ENCODE measurements around the gene PRSS37.

PRSS37 gene

GRCh38 chr7:141841385-141841784, at the start of gene PRSS37:
TSS of gene PRSS37 (minus strand) at chr7:141841485. CDS start at chr7:141841049, 436 bp downstream.
- no peak for TF ChIP-seq POLR2A (IDR thresholded peaks at IDR 0.05; ENCODE audit: low read depth, low read length)
- no peak for DNase-seq (ENCODE audit: insufficient read length, low spot score)
- FAIRE-seq, result no peak

GRCh38 chr7:141889321-141889720, 48.0 kb upstream of the PRSS37 start:
- DNase-seq (ENCODE audit: insufficient read length, low spot score) (no peak), FAIRE-seq (no peak)
- TF ChIP-seq POLR2A (IDR thresholded peaks at IDR 0.05; ENCODE audit: low read depth, low read length), result no peak

DNA sequence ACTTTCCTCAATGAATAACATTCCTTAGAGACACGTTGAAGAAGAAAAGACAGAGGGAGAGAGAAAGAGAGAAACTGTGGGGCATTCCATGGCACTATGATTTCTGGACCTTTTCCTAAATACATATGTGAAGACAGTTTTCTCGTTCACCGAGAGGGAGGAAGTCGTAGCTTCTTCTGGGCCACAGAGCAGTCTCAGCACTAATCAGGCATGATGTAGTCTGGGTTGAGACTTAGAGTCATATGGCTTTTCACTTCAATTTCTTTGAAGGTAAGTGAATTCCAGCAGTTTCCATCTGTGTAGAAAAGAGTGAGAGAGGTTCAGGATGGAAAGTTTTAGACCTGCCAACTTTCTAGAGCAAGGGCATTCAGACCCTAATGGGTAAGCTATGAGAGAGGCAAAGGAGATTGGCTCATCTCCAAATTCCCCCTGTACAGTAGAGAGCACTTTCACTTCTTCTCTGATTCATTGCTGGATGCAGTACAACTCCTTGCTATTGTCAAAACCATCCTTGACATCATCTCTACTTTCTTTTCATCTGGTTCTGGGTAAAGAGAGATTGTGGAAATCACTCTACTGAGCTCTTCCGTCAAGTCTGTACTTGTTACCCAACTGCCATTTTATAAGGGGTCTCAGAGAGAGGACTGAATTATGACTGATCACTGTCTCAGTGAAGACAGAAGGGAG, 43.4 kb upstream of the PRSS37 start:
- no peak for TF ChIP-seq POLR2A (IDR thresholded peaks at IDR 0.05; ENCODE audit: low read depth, low read length)
- DNase-seq (ENCODE audit: insufficient read length, low spot score), result no peak
- FAIRE-seq, result no peak

GRCh38 chr7:141880960-141881359, 39.7 kb upstream of the PRSS37 start:
- TF ChIP-seq POLR2A (IDR thresholded peaks at IDR 0.05; ENCODE audit: low read depth, low read length), result no peak
- FAIRE-seq (no peak), DNase-seq (ENCODE audit: insufficient read length, low spot score) (no peak)

- DNase-seq (ENCODE audit: insufficient read length, low spot score), result no peak
- no peak for TF ChIP-seq POLR2A (IDR thresholded peaks at IDR 0.05; ENCODE audit: low read depth, low read length)
- no peak for FAIRE-seq
These were observed 36.1 kb upstream of the PRSS37 start for GRCh38 chr7:141877365-141877764.

DNA sequence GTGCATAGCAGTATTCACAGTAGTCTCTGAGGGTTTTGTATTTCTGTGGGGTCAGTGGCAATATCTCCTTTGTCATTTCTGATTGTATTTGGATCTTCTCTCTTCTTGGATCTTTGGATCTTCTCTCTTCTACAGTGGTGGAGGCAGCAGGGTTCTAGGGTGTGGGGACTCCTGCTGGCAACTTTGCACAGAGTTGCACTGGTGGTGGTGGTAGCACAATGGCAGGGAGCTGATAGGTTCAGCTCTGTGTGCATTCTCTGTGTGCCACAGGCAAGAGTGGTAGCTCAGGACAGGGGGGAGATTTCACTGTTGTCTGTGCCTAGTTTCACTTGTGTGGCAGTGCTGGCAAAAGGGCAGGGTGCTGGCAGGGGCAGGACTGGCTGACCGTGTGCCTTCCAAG, 35.1 kb upstream of the PRSS37 start:
- no peak for FAIRE-seq
- TF ChIP-seq POLR2A (IDR thresholded peaks at IDR 0.05; ENCODE audit: low read depth, low read length), result no peak
- no peak for DNase-seq (ENCODE audit: insufficient read length, low spot score)

DNA sequence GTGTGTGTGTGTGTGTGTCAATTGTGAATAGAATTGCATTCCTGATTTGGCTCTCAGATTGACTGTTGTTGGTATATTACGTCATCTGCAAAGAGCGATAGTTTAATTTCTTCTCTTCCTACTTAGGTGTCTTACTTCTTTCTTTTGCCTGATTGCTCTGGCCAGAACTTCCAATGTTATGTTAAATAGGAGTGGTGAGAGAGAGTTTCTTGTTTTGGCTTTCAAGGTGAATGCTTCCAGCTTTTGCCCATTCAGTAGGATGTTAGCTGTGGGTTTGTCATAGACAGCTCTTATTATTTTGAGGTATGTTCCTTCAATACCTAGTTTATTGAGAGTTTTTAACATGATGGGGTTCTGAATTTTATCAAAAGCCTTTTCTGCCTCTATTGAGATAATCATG, 34.2 kb upstream of the PRSS37 start:
- no peak for TF ChIP-seq POLR2A (IDR thresholded peaks at IDR 0.05; ENCODE audit: low read depth, low read length)
- FAIRE-seq, result no peak
- no peak for DNase-seq (ENCODE audit: insufficient read length, low spot score)

DNA sequence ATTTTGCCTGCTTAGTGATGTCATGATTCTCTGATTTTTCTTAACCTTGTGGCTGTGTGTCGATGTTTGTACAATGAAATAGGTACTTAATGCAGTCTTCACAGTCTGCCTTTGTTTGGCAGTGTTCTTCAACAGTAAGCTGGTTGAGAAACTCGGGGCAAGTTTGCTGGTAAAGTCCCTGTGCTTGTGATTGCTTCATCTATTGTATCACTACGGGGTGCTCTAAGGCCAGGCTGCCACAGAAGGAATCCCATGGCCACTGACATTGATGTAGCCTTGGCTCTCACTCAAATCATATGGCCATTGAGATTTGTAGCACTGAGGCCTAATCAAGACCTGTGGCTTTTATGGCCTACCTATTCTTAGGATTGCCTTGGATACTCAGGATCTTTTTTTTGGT, 33.5 kb upstream of the PRSS37 start:
- no peak for DNase-seq (ENCODE audit: insufficient read length, low spot score)
- no peak for TF ChIP-seq POLR2A (IDR thresholded peaks at IDR 0.05; ENCODE audit: low read depth, low read length)
- FAIRE-seq, result no peak

DNA sequence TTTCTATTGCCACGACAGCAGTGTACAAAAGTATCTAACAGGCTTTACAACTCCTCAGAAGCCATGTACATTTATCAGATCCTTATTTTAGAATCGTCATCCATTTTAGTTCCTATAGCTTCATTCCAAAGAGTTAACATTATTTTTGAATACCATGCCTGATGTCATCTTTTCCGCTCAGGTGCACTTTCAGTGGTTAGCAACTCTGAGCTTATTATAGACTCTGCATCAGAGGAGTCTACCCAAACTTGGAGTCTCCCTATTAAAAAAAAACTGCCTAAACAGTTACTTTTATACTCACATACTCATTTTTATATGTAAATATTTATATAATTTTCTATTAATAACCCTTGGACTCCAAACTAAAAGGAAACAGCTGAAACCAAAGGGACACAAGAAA, 31.6 kb upstream of the PRSS37 start:
- DNase-seq (ENCODE audit: insufficient read length, low spot score) (no peak), FAIRE-seq (no peak)
- TF ChIP-seq POLR2A (IDR thresholded peaks at IDR 0.05; ENCODE audit: low read depth, low read length), result no peak

DNA sequence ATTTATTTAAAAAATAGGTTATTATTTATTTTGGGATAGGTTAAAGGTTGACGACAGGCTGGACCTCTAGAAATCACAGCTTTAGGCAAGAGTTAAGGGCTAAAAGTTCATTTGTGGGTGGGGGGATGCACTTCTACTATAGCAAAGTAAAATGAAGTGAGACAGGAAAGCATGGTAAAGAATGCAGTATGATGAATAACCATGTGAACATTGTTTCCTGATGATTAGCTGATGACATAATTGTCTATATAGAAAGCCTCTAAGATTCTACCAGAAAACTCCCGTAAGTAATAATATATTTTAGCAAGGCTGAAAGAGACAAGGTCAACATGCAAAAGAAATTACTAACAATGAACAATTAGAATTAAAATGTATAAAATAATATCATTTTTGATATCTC, 25.7 kb upstream of the PRSS37 start:
- TF ChIP-seq POLR2A (IDR thresholded peaks at IDR 0.05; ENCODE audit: low read depth, low read length), result no peak
- FAIRE-seq (no peak), DNase-seq (ENCODE audit: insufficient read length, low spot score) (no peak)

DNA sequence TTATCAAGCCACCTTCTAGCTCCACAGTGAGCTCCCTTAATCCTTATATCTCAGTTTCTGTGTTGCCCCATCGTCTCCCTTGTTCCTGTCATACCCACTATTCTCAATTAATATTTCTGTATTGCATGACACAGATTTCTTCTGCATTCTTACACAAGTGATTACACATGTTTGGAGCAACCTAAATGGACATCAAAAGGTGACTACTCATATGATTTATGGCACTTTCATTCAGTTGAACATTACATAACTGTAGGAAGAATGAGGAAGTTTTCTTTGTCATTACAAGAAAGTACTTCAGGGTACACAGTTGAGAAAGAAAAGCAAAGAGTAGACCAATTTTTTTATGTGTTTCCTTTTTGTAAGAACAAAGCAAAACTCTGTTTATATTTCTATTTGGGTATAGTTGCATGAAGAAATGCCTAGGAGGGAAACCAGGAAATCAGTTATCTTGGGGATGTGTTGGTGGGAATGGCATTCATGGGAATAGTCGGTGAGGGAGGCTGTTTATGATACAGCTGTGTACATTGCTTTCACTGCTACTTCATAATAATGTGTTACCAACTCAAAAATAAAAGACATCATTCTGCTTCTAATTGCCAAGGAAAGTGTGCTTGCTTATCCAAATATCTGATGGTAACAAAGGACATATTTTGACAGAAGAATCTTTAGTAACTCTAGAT, 23.6 kb upstream of the PRSS37 start:
- DNase-seq (ENCODE audit: insufficient read length, low spot score), result no peak
- no peak for TF ChIP-seq POLR2A (IDR thresholded peaks at IDR 0.05; ENCODE audit: low read depth, low read length)
- no peak for FAIRE-seq

GRCh38 chr7:141860207-141860606, 18.9 kb upstream of the PRSS37 start:
- FAIRE-seq (no peak), DNase-seq (ENCODE audit: insufficient read length, low spot score) (no peak)
- no peak for TF ChIP-seq POLR2A (IDR thresholded peaks at IDR 0.05; ENCODE audit: low read depth, low read length)

GRCh38 chr7:141847996-141848395, 6.7 kb upstream of the PRSS37 start:
- no peak for FAIRE-seq
- DNase-seq (ENCODE audit: insufficient read length, low spot score), result no peak
- TF ChIP-seq POLR2A (IDR thresholded peaks at IDR 0.05; ENCODE audit: low read depth, low read length), result no peak

DNA sequence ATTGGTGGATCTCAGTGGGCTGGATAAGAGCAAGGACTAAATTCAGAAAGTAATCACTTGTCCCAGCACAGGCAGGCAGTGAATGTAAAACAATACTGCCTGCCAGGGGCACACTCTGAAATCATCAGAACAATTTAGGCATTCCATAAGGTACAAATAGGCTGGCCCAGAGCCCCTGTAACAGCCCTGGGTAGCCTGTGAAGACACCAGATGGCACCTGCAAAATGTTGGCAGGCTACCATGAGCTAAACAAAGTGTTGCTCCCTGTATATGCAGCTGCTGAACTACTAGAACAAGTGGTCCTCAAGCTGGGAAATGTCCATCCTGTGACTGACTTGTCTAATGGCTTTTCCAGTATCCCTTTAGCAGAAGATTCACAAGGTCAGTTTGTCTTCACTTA, 3.0 kb upstream of the PRSS37 start:
- DNase-seq (ENCODE audit: insufficient read length, low spot score) (no peak), FAIRE-seq (no peak)
- TF ChIP-seq POLR2A (IDR thresholded peaks at IDR 0.05; ENCODE audit: low read depth, low read length), result no peak

DNA sequence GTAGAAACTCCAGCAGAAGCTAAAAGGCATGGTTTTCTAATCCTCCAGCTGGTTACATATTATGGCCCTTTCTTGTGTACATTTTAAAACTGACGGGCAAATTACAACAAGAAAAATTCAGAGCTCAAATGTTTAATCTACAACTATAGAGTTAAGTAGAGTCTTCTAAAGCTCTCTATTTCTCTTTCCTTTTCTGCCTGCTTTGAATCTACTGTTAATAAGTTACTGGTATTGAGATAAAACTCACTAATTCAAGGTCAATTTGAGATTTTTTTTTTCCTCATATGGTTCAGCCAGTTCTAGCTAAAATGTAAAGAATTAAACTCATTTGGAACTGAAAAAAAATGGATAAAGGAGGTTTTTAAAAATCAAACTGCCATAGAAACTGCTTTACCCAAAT, 1.6 kb upstream of the PRSS37 start:
- DNase-seq (ENCODE audit: insufficient read length, low spot score), result no peak
- FAIRE-seq, result no peak
- no peak for TF ChIP-seq POLR2A (IDR thresholded peaks at IDR 0.05; ENCODE audit: low read depth, low read length)
